ENCODE data around the gene RFC1.

The RFC1 gene

GRCh38 chr4:39256436-39256835, 109.7 kb downstream of the RFC1 start:
- in situ Hi-C loops (cut with MboI; ENCODE audit: low sequenced_read_pairs, unreplicated experiment), result no loop called here
- no peak for DNase-seq (ENCODE audit: low spot score)

DNA sequence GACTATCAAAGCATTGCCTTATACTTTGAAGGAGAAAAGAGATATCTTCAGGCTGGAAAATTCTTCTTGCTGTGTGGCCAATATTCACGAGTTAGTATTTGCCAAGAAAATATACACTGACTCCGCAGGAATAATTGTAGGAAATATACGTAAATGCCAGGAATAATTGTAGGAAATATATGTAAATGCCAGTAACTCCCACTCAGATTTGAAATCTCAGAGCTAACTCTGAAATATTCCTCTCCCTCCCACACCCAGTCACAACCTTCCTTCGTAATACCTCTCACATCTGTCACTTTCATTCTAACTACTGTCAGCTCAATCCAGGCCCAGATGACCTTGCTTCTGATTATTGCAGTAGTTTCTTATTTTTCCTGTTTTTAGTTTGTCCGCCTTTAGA, 110.3 kb downstream of the RFC1 start:
- DNase-seq (ENCODE audit: low spot score), result no peak
- TF ChIP-seq, protein P1, sequence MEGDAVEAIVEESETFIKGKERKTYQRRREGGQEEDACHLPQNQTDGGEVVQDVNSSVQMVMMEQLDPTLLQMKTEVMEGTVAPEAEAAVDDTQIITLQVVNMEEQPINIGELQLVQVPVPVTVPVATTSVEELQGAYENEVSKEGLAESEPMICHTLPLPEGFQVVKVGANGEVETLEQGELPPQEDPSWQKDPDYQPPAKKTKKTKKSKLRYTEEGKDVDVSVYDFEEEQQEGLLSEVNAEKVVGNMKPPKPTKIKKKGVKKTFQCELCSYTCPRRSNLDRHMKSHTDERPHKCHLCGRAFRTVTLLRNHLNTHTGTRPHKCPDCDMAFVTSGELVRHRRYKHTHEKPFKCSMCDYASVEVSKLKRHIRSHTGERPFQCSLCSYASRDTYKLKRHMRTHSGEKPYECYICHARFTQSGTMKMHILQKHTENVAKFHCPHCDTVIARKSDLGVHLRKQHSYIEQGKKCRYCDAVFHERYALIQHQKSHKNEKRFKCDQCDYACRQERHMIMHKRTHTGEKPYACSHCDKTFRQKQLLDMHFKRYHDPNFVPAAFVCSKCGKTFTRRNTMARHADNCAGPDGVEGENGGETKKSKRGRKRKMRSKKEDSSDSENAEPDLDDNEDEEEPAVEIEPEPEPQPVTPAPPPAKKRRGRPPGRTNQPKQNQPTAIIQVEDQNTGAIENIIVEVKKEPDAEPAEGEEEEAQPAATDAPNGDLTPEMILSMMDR (IDR thresholded peaks at IDR 0.05; ENCODE audit: borderline replicate concordance, control extremely low read depth, extremely low read depth, insufficient read depth, missing control alignments), result no peak
- in situ Hi-C loops (cut with MboI; ENCODE audit: low sequenced_read_pairs, unreplicated experiment), result no loop called here

More at GRCh38 chr4:39256436-39256835, 109.7 kb downstream of the RFC1 start:
- TF ChIP-seq, protein P1 (IDR thresholded peaks at IDR 0.05; ENCODE audit: borderline replicate concordance, control extremely low read depth, extremely low read depth, insufficient read depth, missing control alignments), result no peak

GRCh38 chr4:39255266-39255665, 110.9 kb downstream of the RFC1 start:
- TF ChIP-seq, protein P1 (IDR thresholded peaks at IDR 0.05; ENCODE audit: borderline replicate concordance, control extremely low read depth, extremely low read depth, insufficient read depth, missing control alignments), result no peak
- in situ Hi-C loops (cut with MboI; ENCODE audit: low sequenced_read_pairs, unreplicated experiment), result no loop called here
- DNase-seq (ENCODE audit: low spot score), result no peak

DNA sequence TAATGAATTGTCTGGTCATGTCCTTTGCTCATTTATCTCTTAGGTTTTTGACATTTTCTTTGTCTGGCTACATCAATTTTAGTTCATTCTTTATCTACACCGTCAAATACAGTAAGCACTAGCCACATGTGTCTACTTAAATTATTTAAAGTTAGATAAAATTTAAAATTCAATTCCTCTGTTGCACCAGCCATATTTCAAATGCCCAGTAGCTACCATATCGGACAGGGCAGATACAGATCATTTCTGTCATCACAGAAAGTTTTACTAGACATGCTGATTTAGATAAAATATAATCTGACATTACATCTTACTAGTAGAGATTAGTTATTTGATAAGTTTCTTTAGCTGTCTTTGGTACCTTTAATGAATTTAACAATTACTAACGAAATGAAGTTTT, 122.7 kb downstream of the RFC1 start:
- in situ Hi-C loops (cut with MboI; ENCODE audit: low sequenced_read_pairs, unreplicated experiment), result no loop called here
- TF ChIP-seq, protein P1 (IDR thresholded peaks at IDR 0.05; ENCODE audit: borderline replicate concordance, control extremely low read depth, extremely low read depth, insufficient read depth, missing control alignments), result no peak
- DNase-seq (ENCODE audit: low spot score), result no peak

Data from GM13976 (cell line).